ENCODE results near the gene HDAC4. TPM values are rescaled to one million over a fixed set of nuclear protein-coding genes. Genes with fewer than 3 reads are reported as not detected.

The HDAC4 gene
- total and polyA plus RNA-seq, 9 of the 15 experiments (the other 6 are each of a cell fraction or from before 2014, with no cell fraction given): 0.11 to 20.2 (median 4.0) TPM

GRCh38 chr2:239294571-239295054 lies 106.2 kb downstream of the HDAC4 start (continued):
- TF ChIP-seq TEAD1 (CRISPR knock-in tag; IDR thresholded peaks at IDR 0.05) (no peak), KLF16 (IDR thresholded peaks at IDR 0.05) (peak; percentile 42; the same call in 1 of the 2 replicates), HMBOX1 (IDR thresholded peaks at IDR 0.05) (no peak), POLR2B (IDR thresholded peaks at IDR 0.05; ENCODE audit: low read depth, partially characterized antibody) (no peak), ZFP30 (CRISPR knock-in tag; IDR thresholded peaks at IDR 0.05; ENCODE audit: borderline replicate concordance) (no peak), ZNF57 (CRISPR knock-in tag; IDR thresholded peaks at IDR 0.05) (no peak), NR4A1 (CRISPR knock-in tag; IDR thresholded peaks at IDR 0.05) (no peak), NR4A1 (tag; IDR thresholded peaks at IDR 0.05) (0 out of 2 replicates have a peak, but pooled peaks have one; percentile 45), MTA3 (IDR thresholded peaks at IDR 0.05; ENCODE audit: borderline replicate concordance) (0 out of 2 replicates have a peak, but pooled peaks have one; percentile 29), TFAM (CRISPR knock-in tag; conservative IDR thresholded peaks at IDR 0.05) (no peak), HNRNPL (IDR thresholded peaks at IDR 0.05; ENCODE audit: low read depth, low read length) (no peak), HLTF (IDR thresholded peaks at IDR 0.05) (no peak), ZNF232 (CRISPR knock-in tag; IDR thresholded peaks at IDR 0.05) (no peak), ZNF263 (CRISPR knock-in tag; IDR thresholded peaks at IDR 0.05; ENCODE audit: borderline replicate concordance) (peak; percentile 98), EP400 (IDR thresholded peaks at IDR 0.05) (peak; percentile 40), HOXB6 (CRISPR knock-in tag; IDR thresholded peaks at IDR 0.05; ENCODE audit: borderline replicate concordance) (no peak), PHTF2 (CRISPR knock-in tag; IDR thresholded peaks at IDR 0.05) (no peak), CC2D1A (IDR thresholded peaks at IDR 0.05) (no peak), ZNF143 (CRISPR knock-in tag; IDR thresholded peaks at IDR 0.05) (no peak), KLF13 (tag; IDR thresholded peaks at IDR 0.05; ENCODE audit: borderline replicate concordance, low read depth) (peak; percentile 83; the same call in 1 of the 2 replicates), U2AF1 (optimal IDR thresholded peaks at IDR 0.05; ENCODE audit: low read depth, low read length) (no peak), COPS2 (conservative IDR thresholded peaks at IDR 0.05) (no peak), NR2F6 (CRISPR knock-in tag; IDR thresholded peaks at IDR 0.05) (no peak)
- TF ChIP-seq, protein P1, sequence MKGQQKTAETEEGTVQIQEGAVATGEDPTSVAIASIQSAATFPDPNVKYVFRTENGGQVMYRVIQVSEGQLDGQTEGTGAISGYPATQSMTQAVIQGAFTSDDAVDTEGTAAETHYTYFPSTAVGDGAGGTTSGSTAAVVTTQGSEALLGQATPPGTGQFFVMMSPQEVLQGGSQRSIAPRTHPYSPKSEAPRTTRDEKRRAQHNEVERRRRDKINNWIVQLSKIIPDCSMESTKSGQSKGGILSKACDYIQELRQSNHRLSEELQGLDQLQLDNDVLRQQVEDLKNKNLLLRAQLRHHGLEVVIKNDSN (CRISPR knock-in tag; IDR thresholded peaks at IDR 0.05): peak; percentile 76
- TF ChIP-seq, protein P2, sequence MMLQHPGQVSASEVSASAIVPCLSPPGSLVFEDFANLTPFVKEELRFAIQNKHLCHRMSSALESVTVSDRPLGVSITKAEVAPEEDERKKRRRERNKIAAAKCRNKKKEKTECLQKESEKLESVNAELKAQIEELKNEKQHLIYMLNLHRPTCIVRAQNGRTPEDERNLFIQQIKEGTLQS (IDR thresholded peaks at IDR 0.05): no peak
- TF ChIP-seq, protein P2 (CRISPR knock-in tag; conservative IDR thresholded peaks at IDR 0.05): no peak
- TF ChIP-seq, protein P3, sequence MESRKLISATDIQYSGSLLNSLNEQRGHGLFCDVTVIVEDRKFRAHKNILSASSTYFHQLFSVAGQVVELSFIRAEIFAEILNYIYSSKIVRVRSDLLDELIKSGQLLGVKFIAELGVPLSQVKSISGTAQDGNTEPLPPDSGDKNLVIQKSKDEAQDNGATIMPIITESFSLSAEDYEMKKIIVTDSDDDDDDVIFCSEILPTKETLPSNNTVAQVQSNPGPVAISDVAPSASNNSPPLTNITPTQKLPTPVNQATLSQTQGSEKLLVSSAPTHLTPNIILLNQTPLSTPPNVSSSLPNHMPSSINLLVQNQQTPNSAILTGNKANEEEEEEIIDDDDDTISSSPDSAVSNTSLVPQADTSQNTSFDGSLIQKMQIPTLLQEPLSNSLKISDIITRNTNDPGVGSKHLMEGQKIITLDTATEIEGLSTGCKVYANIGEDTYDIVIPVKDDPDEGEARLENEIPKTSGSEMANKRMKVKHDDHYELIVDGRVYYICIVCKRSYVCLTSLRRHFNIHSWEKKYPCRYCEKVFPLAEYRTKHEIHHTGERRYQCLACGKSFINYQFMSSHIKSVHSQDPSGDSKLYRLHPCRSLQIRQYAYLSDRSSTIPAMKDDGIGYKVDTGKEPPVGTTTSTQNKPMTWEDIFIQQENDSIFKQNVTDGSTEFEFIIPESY (CRISPR knock-in tag; IDR thresholded peaks at IDR 0.05): no peak
